Smooth muscle cell (in vitro differentiated cells): ENCODE measurements around the gene KLHL26. TPM values are rescaled to one million over a fixed set of nuclear protein-coding genes. Genes with fewer than 3 reads are reported as not detected.

Experiments
- DNase-seq: peaks from one replicate; lab custom pipeline; 2025; ENCODE audit not compliant: unreplicated experiment; lab: John Stamatoyannopoulos, UW
- H2AFZ ChIP-seq: fragments of 200-600 bp; sonication (generic); 2 replicates; pipeline ENCODE4 v1.6.0; 2016; ENCODE audit warnings: antibody characterized with exemption, low read depth, mild to moderate bottlenecking
- H3F3A ChIP-seq: fragments of 200-600 bp; sonication (generic); 2 replicates; pipeline ENCODE4 v1.6.0; 2017; ENCODE audit warnings: antibody characterized with exemption, low read depth
- H3K27ac ChIP-seq: fragments of 200-600 bp; sonication (generic); 2 replicates; pipeline ENCODE4 v1.5.1; 2016; ENCODE audit warnings: low read depth, mild to moderate bottlenecking
- H3K27me3 ChIP-seq: fragments of 200-600 bp; sonication (generic); 2 replicates; pipeline ENCODE4 v1.6.1; 2016; ENCODE audit warnings: low read depth, mild to moderate bottlenecking
- H3K36me3 ChIP-seq: fragments of 200-600 bp; sonication (generic); 2 replicates; pipeline ENCODE4 v1.5.1; 2016; ENCODE audit warnings: low read depth
- H3K4me1 ChIP-seq: fragments of 200-600 bp; sonication (generic); 2 replicates; pipeline ENCODE4 v1.5.1; 2016; ENCODE audit warnings: low read depth
- H3K4me2 ChIP-seq: fragments of 200-600 bp; sonication (generic); 2 replicates; pipeline ENCODE4 v1.6.0; 2016; ENCODE audit warnings: mild to moderate bottlenecking
- H3K4me3 ChIP-seq: fragments of 200-600 bp; sonication (generic); 2 replicates; pipeline ENCODE4 v1.5.1; 2016; ENCODE audit warnings: mild to moderate bottlenecking
- H3K79me2 ChIP-seq: fragments of 200-600 bp; sonication (generic); 2 replicates; pipeline ENCODE4 v1.6.0; 2016; ENCODE audit warnings: low read depth, mild to moderate bottlenecking
- H3K9ac ChIP-seq: fragments of 200-600 bp; sonication (generic); 2 replicates; pipeline ENCODE4 v1.6.0; 2016; ENCODE audit warnings: low read depth
- H3K9me3 ChIP-seq: fragments of 200-600 bp; sonication (generic); replicated peaks from 2 replicates; pipeline ENCODE4 v1.5.1; 2016; ENCODE audit warnings: low read depth
- H4K20me1 ChIP-seq: fragments of 200-600 bp; sonication (generic); 2 replicates; pipeline ENCODE4 v1.6.0; 2016; ENCODE audit warnings: low read depth
- WGBS: methylation state at CpG from one replicate; pipeline ENCODE4 v1.1.7; 2016; ENCODE audit warnings: low lambda C conversion rate; 5-methylcytosine and 5-hydroxymethylcytosine counted together
- polyA plus RNA-seq: library from polyadenylated mRNA; unstranded; fragments of >200 nt; fragmentation: Nextera tagmentation; extraction: Ambion mirVana; gene quantifications from 2 replicates; pipeline ENCODE4 v1.2.1, GENCODE V29; 2016
- total RNA-seq: library from RNA; depleted of rRNA; stranded (reverse); fragments of >200 nt; gene quantifications from 2 replicates; pipeline ENCODE4 v1.2.3, GENCODE V29; 2014
- TF ChIP-seq, protein P1 (sequence below): fragments of 200-600 bp; sonication (generic); IDR thresholded peaks from 2 replicates; pipeline ENCODE4 v1.5.1; 2017; ENCODE audit warnings: borderline replicate concordance, mild to moderate bottlenecking, antibody characterized with exemption; ENCODE audit not compliant: insufficient read depth, poor library complexity, severe bottlenecking

Gene KLHL26
- total and polyA plus RNA-seq, 2 experiments from 2014 or later: 3.9 to 7.6 TPM

GRCh38 chr19:18633321-18633720 lies 3.5 kb upstream of the KLHL26 start:
- Histone ChIP-seq H3K9me3 (no peaks in the 10 kb centered on the region), H2AFZ (no peak overlapping the region), H3K27ac (no peak overlapping the region), H3F3A (no peaks in the 10 kb centered on the region), H3K9ac (no peak overlapping the region), H3K27me3 (no peaks in the 10 kb centered on the region), H3K4me2 (no peak overlapping the region), H3K36me3 (no peaks in the 10 kb centered on the region), H3K4me3 (no peak overlapping the region), H4K20me1 (no peaks in the 10 kb centered on the region), H3K4me1 (peaks cover 7% of the 10 kb centered on the region), H3K79me2 (no peaks in the 10 kb centered on the region)
- DNase-seq: no peak
- TF ChIP-seq, protein P1, sequence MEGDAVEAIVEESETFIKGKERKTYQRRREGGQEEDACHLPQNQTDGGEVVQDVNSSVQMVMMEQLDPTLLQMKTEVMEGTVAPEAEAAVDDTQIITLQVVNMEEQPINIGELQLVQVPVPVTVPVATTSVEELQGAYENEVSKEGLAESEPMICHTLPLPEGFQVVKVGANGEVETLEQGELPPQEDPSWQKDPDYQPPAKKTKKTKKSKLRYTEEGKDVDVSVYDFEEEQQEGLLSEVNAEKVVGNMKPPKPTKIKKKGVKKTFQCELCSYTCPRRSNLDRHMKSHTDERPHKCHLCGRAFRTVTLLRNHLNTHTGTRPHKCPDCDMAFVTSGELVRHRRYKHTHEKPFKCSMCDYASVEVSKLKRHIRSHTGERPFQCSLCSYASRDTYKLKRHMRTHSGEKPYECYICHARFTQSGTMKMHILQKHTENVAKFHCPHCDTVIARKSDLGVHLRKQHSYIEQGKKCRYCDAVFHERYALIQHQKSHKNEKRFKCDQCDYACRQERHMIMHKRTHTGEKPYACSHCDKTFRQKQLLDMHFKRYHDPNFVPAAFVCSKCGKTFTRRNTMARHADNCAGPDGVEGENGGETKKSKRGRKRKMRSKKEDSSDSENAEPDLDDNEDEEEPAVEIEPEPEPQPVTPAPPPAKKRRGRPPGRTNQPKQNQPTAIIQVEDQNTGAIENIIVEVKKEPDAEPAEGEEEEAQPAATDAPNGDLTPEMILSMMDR: no peak
- 85% methylated on average over 8 of the region's 8 CpGs for WGBS

GRCh38 chr19:18634612-18635297 lies 2.1 kb upstream of the KLHL26 start:
- Histone ChIP-seq H3K27me3 (no peaks in the 10 kb centered on the region), H4K20me1 (no peaks in the 10 kb centered on the region), H3F3A (no peaks in the 10 kb centered on the region), H3K4me1 (peaks cover 7% of the 10 kb centered on the region), H3K27ac (no peak overlapping the region), H2AFZ (no peak overlapping the region), H3K36me3 (no peaks in the 10 kb centered on the region), H3K9ac (no peak overlapping the region), H3K9me3 (no peaks in the 10 kb centered on the region), H3K4me2 (no peak overlapping the region), H3K79me2 (peaks cover 6% of the 10 kb centered on the region), H3K4me3 (no peak overlapping the region)
- 86% methylated on average over 12 of the region's 12 CpGs for WGBS
- no peak for DNase-seq
- TF ChIP-seq, protein P1: no peak

GRCh38 chr19:18635831-18636182 lies 1.0 kb upstream of the KLHL26 start:
- H3K4me1 ChIP-seq: peaks cover 7% of the 10 kb centered on the region
- H3K9me3 ChIP-seq: no peaks in the 10 kb centered on the region
- TF ChIP-seq, protein P1: no peak
- no CpG with 5 or more reads among the region's 6 CpGs for WGBS
- H3K9ac ChIP-seq: no peak overlapping the region
- peaks cover 15% of the 10 kb centered on the region for H3K79me2 ChIP-seq
- no peak overlapping the region for H3K27ac ChIP-seq
- H3K4me3 ChIP-seq: no peak overlapping the region
- peaks cover under 1% of the 10 kb centered on the region for H4K20me1 ChIP-seq
- no peak overlapping the region for H3K4me2 ChIP-seq
- H3F3A ChIP-seq: no peaks in the 10 kb centered on the region
- DNase-seq: no peak
- no peaks in the 10 kb centered on the region for H3K27me3 ChIP-seq
- no peaks in the 10 kb centered on the region for H3K36me3 ChIP-seq
- no peak overlapping the region for H2AFZ ChIP-seq
